GM23338 (cell line): ENCODE measurements around the gene ANKK1. TPM values are rescaled to one million over a fixed set of nuclear protein-coding genes. Genes with fewer than 3 reads are reported as not detected.

Source experiments
- ATAC-seq: fragments of 200-7000 bp; cut with Tn5 transposase; 3 replicates; pipeline ENCODE4 v1.9.1; 2020
- DNase-seq: peaks from one replicate; pipeline ENCODE4 v3.0.0-alpha.2; 2015; ENCODE audit warnings: low spot score
- H2AFZ ChIP-seq: fragments of 200-600 bp; sonication (generic); 2 replicates; pipeline ENCODE4 v1.8.0; 2016; ENCODE audit warnings: antibody characterized with exemption, mild to moderate bottlenecking, moderate library complexity
- H3F3A ChIP-seq: fragments of 200-600 bp; sonication (generic); replicated peaks from 2 replicates; pipeline ENCODE4 v1.8.0; 2017; ENCODE audit warnings: antibody characterized with exemption, mixed run types, low read depth
- H3K27ac ChIP-seq: fragments of 200-600 bp; sonication (generic); 2 replicates; pipeline ENCODE4 v1.6.1; 2016; ENCODE audit warnings: low read depth
- H3K27me3 ChIP-seq: fragments of 200-600 bp; sonication (generic); 2 replicates; pipeline ENCODE4 v1.8.0; 2016; ENCODE audit warnings: mild to moderate bottlenecking, mixed run types, moderate library complexity; ENCODE audit not compliant: insufficient read depth
- H3K36me3 ChIP-seq: fragments of 200-600 bp; sonication (generic); 2 replicates; pipeline ENCODE4 v1.8.0; 2016; ENCODE audit warnings: mild to moderate bottlenecking; ENCODE audit not compliant: insufficient read depth
- H3K4me1 ChIP-seq: fragments of 200-600 bp; sonication (generic); 2 replicates; pipeline ENCODE4 v1.8.0; 2016; ENCODE audit warnings: mild to moderate bottlenecking, moderate library complexity; ENCODE audit not compliant: insufficient read depth
- H3K4me2 ChIP-seq: fragments of 200-600 bp; sonication (generic); 2 replicates; pipeline ENCODE4 v1.7.1; 2017; ENCODE audit warnings: mixed run types
- H3K4me3 ChIP-seq: fragments of 200-600 bp; sonication (generic); 2 replicates; pipeline ENCODE4 v1.6.1; 2016; ENCODE audit warnings: mixed run types
- H3K79me2 ChIP-seq: fragments of 200-600 bp; sonication (generic); replicated peaks from 2 replicates; pipeline ENCODE4 v1.8.0; 2017; ENCODE audit warnings: mild to moderate bottlenecking; ENCODE audit not compliant: insufficient read depth
- H3K9me2 ChIP-seq: fragments of 200-600 bp; sonication (generic); 2 replicates; pipeline ENCODE4 v1.8.0; 2017; ENCODE audit not compliant: insufficient read depth
- H4K20me1 ChIP-seq: fragments of 200-600 bp; sonication (generic); replicated peaks from 2 replicates; pipeline ENCODE4 v1.8.0; 2017; ENCODE audit warnings: mild to moderate bottlenecking; ENCODE audit not compliant: insufficient read depth
- H3K27ac Mint-ChIP-seq: 2 replicates; pipeline ENCODE4 v1.8.0; 2020; ENCODE audit warnings: inconsistent platforms, mild to moderate bottlenecking, moderate library complexity, mixed read lengths
- H3K27me3 Mint-ChIP-seq: 3 replicates; pipeline ENCODE4 v1.8.0; 2022; ENCODE audit warnings: low read depth, mild to moderate bottlenecking, moderate library complexity, mixed read lengths, inconsistent platforms; ENCODE audit not compliant: insufficient read depth, poor library complexity
- H3K36me3 Mint-ChIP-seq: 3 replicates; pipeline ENCODE4 v1.8.0; 2021; ENCODE audit warnings: low read depth, mild to moderate bottlenecking, inconsistent platforms, moderate library complexity, mixed read lengths
- H3K4me1 Mint-ChIP-seq: 3 replicates; pipeline ENCODE4 v1.8.0; 2020; ENCODE audit warnings: mild to moderate bottlenecking, inconsistent platforms, mixed read lengths
- H3K4me3 Mint-ChIP-seq: 3 replicates; pipeline ENCODE4 v1.8.0; 2021; ENCODE audit warnings: moderate library complexity, mild to moderate bottlenecking, inconsistent platforms, mixed read lengths
- H3K9me3 Mint-ChIP-seq: 3 replicates; pipeline ENCODE4 v1.8.0; 2020; ENCODE audit warnings: moderate library complexity, mild to moderate bottlenecking, inconsistent platforms, mixed read lengths
- CREB1 ChIP-seq: fragments of 250-450 bp; sonication (Bioruptor Pico); IDR thresholded peaks from 2 replicates; pipeline ENCODE4 v1.5.0; 2020; ENCODE audit warnings: low read depth, mild to moderate bottlenecking, moderate library complexity
- CTCF ChIP-seq, 2 experiments: fragments of 200-600 bp in 1 of 2; sonication (generic) in 1 of 2; conservative IDR thresholded peaks; 2 replicates each; pipeline versions ENCODE4 v1.5.1 to v1.6.1; 2016 to 2017; ENCODE audit warnings: antibody characterized with exemption in 2 of 2, low read depth in 2 of 2, mild to moderate bottlenecking in 2 of 2, moderate library complexity in 1 of 2
- EZH2 ChIP-seq: fragments of 200-600 bp; sonication (generic); IDR thresholded peaks from one replicate; pipeline ENCODE4 v1.8.0; 2017; ENCODE audit warnings: antibody characterized with exemption, mild to moderate bottlenecking, low read depth; ENCODE audit not compliant: unreplicated experiment
- EZH2phosphoT487 ChIP-seq: fragments of 200-600 bp; sonication (generic); IDR thresholded peaks from one replicate; pipeline ENCODE4 v1.8.1; 2018; ENCODE audit warnings: antibody characterized with exemption; ENCODE audit not compliant: unreplicated experiment
- JUNB ChIP-seq: IDR thresholded peaks from one replicate; pipeline ENCODE4 v1.6.1; 2016; ENCODE audit warnings: antibody characterized with exemption; ENCODE audit not compliant: unreplicated experiment
- NANOG ChIP-seq: IDR thresholded peaks from 2 replicates; pipeline ENCODE4 v1.6.1; 2016; ENCODE audit warnings: antibody characterized with exemption, borderline replicate concordance
- POLR2AphosphoS5 ChIP-seq: IDR thresholded peaks from 2 replicates; pipeline ENCODE4 v1.6.1; 2016; ENCODE audit warnings: antibody characterized with exemption, low read depth
- STAT1 ChIP-seq: IDR thresholded peaks from one replicate; pipeline ENCODE4 v1.6.1; 2016; ENCODE audit warnings: antibody characterized with exemption; ENCODE audit not compliant: unreplicated experiment
- ZNF114 ChIP-seq: fragments of 250-450 bp; sonication (Bioruptor Pico); IDR thresholded peaks from 2 replicates; pipeline ENCODE4 v1.5.0; 2020; ENCODE audit warnings: mild to moderate bottlenecking, moderate library complexity
- ZNF331 ChIP-seq: fragments of 250-450 bp; sonication (Bioruptor Pico); IDR thresholded peaks from 2 replicates; pipeline ENCODE4 v1.5.0; 2020; ENCODE audit warnings: low read depth, mild to moderate bottlenecking, moderate library complexity
- polyA plus RNA-seq: library from polyadenylated mRNA; unstranded; fragments of >200 nt; fragmentation: Nextera tagmentation; extraction: Ambion mirVana; gene quantifications from 2 replicates; pipeline ENCODE4 v1.2.1, GENCODE V29; 2016
- total RNA-seq: library from RNA; depleted of rRNA; stranded (reverse); fragments of >200 nt; shearing (Covaris generic); gene quantifications from 2 replicates; pipeline ENCODE4 v1.2.3, GENCODE V29; 2014
- TF ChIP-seq, protein P1 (sequence below): IDR thresholded peaks from one replicate; pipeline ENCODE4 v1.6.1; 2018; ENCODE audit warnings: antibody characterized with exemption; ENCODE audit not compliant: unreplicated experiment
- TF ChIP-seq, protein P2 (sequence below): IDR thresholded peaks from 2 replicates; pipeline ENCODE4 v1.6.1; 2016; ENCODE audit warnings: antibody characterized with exemption

Gene ANKK1
- total and polyA plus RNA-seq, 2 experiments from 2014 or later = 0.08 to 0.14 TPM

GRCh38 chr11:113415343-113415742 lies 27.8 kb downstream of the ANKK1 start (continued):
- TF ChIP-seq, protein P1, sequence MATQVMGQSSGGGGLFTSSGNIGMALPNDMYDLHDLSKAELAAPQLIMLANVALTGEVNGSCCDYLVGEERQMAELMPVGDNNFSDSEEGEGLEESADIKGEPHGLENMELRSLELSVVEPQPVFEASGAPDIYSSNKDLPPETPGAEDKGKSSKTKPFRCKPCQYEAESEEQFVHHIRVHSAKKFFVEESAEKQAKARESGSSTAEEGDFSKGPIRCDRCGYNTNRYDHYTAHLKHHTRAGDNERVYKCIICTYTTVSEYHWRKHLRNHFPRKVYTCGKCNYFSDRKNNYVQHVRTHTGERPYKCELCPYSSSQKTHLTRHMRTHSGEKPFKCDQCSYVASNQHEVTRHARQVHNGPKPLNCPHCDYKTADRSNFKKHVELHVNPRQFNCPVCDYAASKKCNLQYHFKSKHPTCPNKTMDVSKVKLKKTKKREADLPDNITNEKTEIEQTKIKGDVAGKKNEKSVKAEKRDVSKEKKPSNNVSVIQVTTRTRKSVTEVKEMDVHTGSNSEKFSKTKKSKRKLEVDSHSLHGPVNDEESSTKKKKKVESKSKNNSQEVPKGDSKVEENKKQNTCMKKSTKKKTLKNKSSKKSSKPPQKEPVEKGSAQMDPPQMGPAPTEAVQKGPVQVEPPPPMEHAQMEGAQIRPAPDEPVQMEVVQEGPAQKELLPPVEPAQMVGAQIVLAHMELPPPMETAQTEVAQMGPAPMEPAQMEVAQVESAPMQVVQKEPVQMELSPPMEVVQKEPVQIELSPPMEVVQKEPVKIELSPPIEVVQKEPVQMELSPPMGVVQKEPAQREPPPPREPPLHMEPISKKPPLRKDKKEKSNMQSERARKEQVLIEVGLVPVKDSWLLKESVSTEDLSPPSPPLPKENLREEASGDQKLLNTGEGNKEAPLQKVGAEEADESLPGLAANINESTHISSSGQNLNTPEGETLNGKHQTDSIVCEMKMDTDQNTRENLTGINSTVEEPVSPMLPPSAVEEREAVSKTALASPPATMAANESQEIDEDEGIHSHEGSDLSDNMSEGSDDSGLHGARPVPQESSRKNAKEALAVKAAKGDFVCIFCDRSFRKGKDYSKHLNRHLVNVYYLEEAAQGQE = no peak

GRCh38 chr11:113417428-113417827 lies 29.8 kb downstream of the ANKK1 start:
- no peak for ATAC-seq
- H4K20me1 ChIP-seq = no peaks in the 10 kb centered on the region

GRCh38 chr11:113419454-113420003 lies 31.9 kb downstream of the ANKK1 start:
- Mint-ChIP-seq H3K27ac (no peak overlapping the region), H3K4me3 (no peak overlapping the region), H3K4me1 (no peaks in the 10 kb centered on the region), H3K36me3 (no peaks in the 10 kb centered on the region), H3K27me3 (peaks cover 9% of the 10 kb centered on the region), H3K9me3 (no peaks in the 10 kb centered on the region; the same call in 2 of the 3 replicates)
- ATAC-seq = peak; percentile 75
- no peaks in the 10 kb centered on the region for H3K27me3 ChIP-seq
- no peak overlapping the region for H3K27ac ChIP-seq
- no peaks in the 10 kb centered on the region for H3K4me1 ChIP-seq
- no peaks in the 10 kb centered on the region for H3K36me3 ChIP-seq
- peak; percentile 9 for DNase-seq
- H3K79me2 ChIP-seq = no peaks in the 10 kb centered on the region
- H3K9me2 ChIP-seq = no peaks in the 10 kb centered on the region
- no peaks in the 10 kb centered on the region for H3F3A ChIP-seq
- H2AFZ ChIP-seq = no peak overlapping the region
- H3K4me3 ChIP-seq = no peak overlapping the region
- H3K4me2 ChIP-seq = no peak overlapping the region
- no peaks in the 10 kb centered on the region for H4K20me1 ChIP-seq
- TF ChIP-seq JUNB = no peak
- no peak for TF ChIP-seq EZH2phosphoT487
- no peak for TF ChIP-seq NANOG
- TF ChIP-seq, protein P2, sequence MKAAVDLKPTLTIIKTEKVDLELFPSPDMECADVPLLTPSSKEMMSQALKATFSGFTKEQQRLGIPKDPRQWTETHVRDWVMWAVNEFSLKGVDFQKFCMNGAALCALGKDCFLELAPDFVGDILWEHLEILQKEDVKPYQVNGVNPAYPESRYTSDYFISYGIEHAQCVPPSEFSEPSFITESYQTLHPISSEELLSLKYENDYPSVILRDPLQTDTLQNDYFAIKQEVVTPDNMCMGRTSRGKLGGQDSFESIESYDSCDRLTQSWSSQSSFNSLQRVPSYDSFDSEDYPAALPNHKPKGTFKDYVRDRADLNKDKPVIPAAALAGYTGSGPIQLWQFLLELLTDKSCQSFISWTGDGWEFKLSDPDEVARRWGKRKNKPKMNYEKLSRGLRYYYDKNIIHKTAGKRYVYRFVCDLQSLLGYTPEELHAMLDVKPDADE = no peak
- TF ChIP-seq CREB1 (CRISPR knock-in tag) = no peak
- TF ChIP-seq, protein P1 = no peak
- no peak for TF ChIP-seq CTCF (conservative IDR thresholded peaks at IDR 0.05; ENCODE audit: low read depth in 2 of 2)
- no peak for TF ChIP-seq POLR2AphosphoS5
- TF ChIP-seq EZH2 = no peak
- no peak for TF ChIP-seq ZNF114 (CRISPR knock-in tag)
- TF ChIP-seq ZNF331 (CRISPR knock-in tag) = no peak
- no peak for TF ChIP-seq STAT1

More at GRCh38 chr11:113417428-113417827, 29.8 kb downstream of the ANKK1 start:
- Histone ChIP-seq H2AFZ (no peak overlapping the region), H3K9me2 (no peaks in the 10 kb centered on the region), H3K27ac (no peak overlapping the region), H3K4me1 (no peaks in the 10 kb centered on the region), H3K36me3 (no peaks in the 10 kb centered on the region), H3K27me3 (no peaks in the 10 kb centered on the region), H3K79me2 (no peaks in the 10 kb centered on the region), H3K4me2 (no peak overlapping the region), H3F3A (no peaks in the 10 kb centered on the region), H3K4me3 (no peak overlapping the region)
- Mint-ChIP-seq H3K36me3 (no peaks in the 10 kb centered on the region), H3K27me3 (peaks cover 13% of the 10 kb centered on the region), H3K27ac (no peak overlapping the region), H3K9me3 (no peaks in the 10 kb centered on the region; the same call in 2 of the 3 replicates), H3K4me1 (no peaks in the 10 kb centered on the region), H3K4me3 (no peak overlapping the region)
- TF ChIP-seq CREB1 (CRISPR knock-in tag) (no peak), NANOG (no peak), EZH2phosphoT487 (no peak), STAT1 (no peak)
- no peak for DNase-seq
